Adipocyte (in vitro differentiated cells): Measurements from ENCODE around the gene THBD.

ENCODE experiments used
- DNase-seq: peaks from one replicate; pipeline ENCODE4 v3.0.0-alpha.2; 2015; ENCODE audit warnings: low read depth
- H3K27me3 ChIP-seq: replicated peaks from 2 replicates; pipeline ENCODE4 v1.7.0; 2013; ENCODE audit warnings: mild to moderate bottlenecking, low read length, moderate library complexity; ENCODE audit not compliant: control insufficient read depth, insufficient read depth
- H3K36me3 ChIP-seq: 2 replicates; pipeline ENCODE4 v1.7.0; 2013; ENCODE audit warnings: low read length, mild to moderate bottlenecking, moderate library complexity; ENCODE audit not compliant: control insufficient read depth, insufficient read depth, severe bottlenecking
- H3K4me1 ChIP-seq: 2 replicates; pipeline ENCODE4 v1.7.0; 2013; ENCODE audit warnings: mild to moderate bottlenecking, low read length, moderate library complexity; ENCODE audit not compliant: control insufficient read depth, insufficient read depth
- H3K4me3 ChIP-seq: 2 replicates; pipeline ENCODE4 v1.7.0; 2013; ENCODE audit warnings: mild to moderate bottlenecking, low read length, moderate library complexity
- H3K9ac ChIP-seq: 2 replicates; pipeline ENCODE4 v1.7.0; 2013; ENCODE audit warnings: mild to moderate bottlenecking, low read length, moderate library complexity
- H3K9me3 ChIP-seq: 2 replicates; pipeline ENCODE4 v1.7.0; 2013; ENCODE audit warnings: mild to moderate bottlenecking, low read length, moderate library complexity; ENCODE audit not compliant: control insufficient read depth

THBD gene

GRCh38 chr20:23043376-23043775, 6.1 kb downstream of the THBD start:
- Histone ChIP-seq H3K4me3 (no peak overlapping the region), H3K4me1 (peaks cover 34% of the 10 kb centered on the region), H3K9me3 (no peaks in the 10 kb centered on the region), H3K9ac (no peak overlapping the region), H3K36me3 (no peaks in the 10 kb centered on the region), H3K27me3 (peaks cover 35% of the 10 kb centered on the region)
- DNase-seq, result no peak

DNA sequence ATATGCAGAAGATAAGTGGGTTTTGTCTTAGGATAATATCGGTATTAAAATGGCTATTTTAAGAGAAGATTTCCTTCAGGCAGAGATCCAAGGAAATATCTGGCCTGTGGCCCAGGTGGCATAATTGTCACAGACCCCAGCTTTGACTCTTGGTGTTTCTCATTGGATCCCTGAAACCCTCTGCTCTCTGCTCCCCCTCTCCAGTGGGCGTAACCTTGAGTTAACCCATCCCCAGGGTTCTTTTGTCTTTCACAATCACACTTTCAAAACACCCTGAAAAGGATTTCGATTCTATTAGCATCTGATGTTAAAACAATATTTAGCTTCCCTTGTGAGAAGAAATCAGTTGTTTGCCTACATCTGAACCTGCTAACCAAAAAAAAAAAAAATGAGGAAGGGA, 7.2 kb downstream of the THBD start:
- H3K27me3 ChIP-seq, result peaks cover 47% of the 10 kb centered on the region
- peaks cover 24% of the 10 kb centered on the region for H3K4me1 ChIP-seq

GRCh38 chr20:23039885-23040508, 9.5 kb downstream of the THBD start:
- no peak for DNase-seq
- H3K4me1 ChIP-seq, result peaks cover 8% of the 10 kb centered on the region
- no peaks in the 10 kb centered on the region for H3K36me3 ChIP-seq
- H3K27me3 ChIP-seq, result peaks cover 65% of the 10 kb centered on the region
- H3K9ac ChIP-seq, result no peak overlapping the region
- H3K9me3 ChIP-seq, result peaks cover 4% of the 10 kb centered on the region
- no peak overlapping the region for H3K4me3 ChIP-seq

More for the DNA sequence above, 7.2 kb downstream of the THBD start:
- DNase-seq, result no peak
- no peak overlapping the region for H3K9ac ChIP-seq
- no peak overlapping the region for H3K4me3 ChIP-seq
- H3K36me3 ChIP-seq, result no peaks in the 10 kb centered on the region
- H3K9me3 ChIP-seq, result no peaks in the 10 kb centered on the region

DNA sequence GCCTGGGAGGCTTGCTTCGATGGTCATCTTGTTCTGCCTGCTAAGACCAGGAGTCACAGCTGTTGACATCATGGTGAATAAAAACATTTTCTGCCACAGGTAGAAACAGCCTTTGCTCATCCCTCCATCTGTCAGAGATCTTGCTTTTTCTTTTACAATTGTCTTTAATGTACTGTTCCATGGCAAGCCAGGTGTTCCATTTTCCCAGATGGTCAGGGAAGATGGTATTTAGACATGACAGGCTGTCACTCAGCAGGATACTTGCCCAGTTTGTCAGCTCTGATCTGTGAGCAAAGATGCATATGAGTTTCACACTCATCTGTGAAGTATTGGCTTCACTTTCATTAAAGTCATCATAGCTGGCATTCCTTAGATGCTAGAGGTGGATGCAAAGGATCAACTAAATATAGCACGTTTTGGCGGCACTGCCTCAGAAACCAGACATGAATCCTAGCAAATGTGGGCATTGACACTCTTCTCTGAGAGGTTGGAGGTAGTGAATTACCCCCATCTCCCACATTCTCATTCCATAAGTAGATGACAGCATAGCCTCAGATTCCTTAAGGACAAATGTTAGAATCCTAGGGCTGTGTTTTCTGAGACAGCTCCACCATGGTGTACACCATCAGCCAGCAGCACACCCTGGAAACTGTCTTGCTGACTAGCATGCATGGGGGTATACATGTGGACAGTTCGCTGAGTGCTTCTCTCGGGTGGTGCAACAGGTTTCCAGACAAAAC, 10.2 kb downstream of the THBD start:
- Histone ChIP-seq H3K27me3 (peaks cover 71% of the 10 kb centered on the region), H3K4me3 (no peak overlapping the region), H3K9ac (no peak overlapping the region), H3K4me1 (peaks cover 8% of the 10 kb centered on the region), H3K9me3 (peaks cover 4% of the 10 kb centered on the region), H3K36me3 (no peaks in the 10 kb centered on the region)
- DNase-seq, result no peak

DNA sequence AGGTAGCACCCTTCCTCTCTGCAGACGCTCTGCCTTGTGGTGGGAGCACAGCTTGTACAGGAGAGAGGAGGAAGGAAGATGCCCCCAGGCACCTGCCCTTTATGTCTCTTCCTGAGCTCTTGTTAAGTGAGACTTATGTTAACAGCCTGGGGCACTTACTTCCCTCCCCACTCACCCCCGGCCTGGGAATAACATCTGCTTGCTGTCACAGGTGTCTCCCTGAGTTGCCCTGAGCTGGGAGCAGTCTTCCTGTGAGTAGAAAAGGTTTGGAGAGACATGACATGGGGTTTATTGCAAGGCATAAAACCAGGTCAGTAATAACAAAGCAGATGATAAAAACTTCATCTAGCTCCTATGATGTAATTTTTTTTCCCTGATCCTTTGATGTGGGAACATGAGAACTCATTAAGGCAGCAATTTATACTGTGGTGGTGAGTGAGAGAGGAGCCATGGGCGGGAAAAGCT, 12.4 kb downstream of the THBD start:
- peaks cover 78% of the 10 kb centered on the region for H3K27me3 ChIP-seq
- peaks cover 4% of the 10 kb centered on the region for H3K9me3 ChIP-seq
- no peaks in the 10 kb centered on the region for H3K36me3 ChIP-seq
- H3K4me3 ChIP-seq, result no peak overlapping the region
- H3K4me1 ChIP-seq, result peaks cover 3% of the 10 kb centered on the region
- DNase-seq, result no peak
- H3K9ac ChIP-seq, result no peak overlapping the region

DNA sequence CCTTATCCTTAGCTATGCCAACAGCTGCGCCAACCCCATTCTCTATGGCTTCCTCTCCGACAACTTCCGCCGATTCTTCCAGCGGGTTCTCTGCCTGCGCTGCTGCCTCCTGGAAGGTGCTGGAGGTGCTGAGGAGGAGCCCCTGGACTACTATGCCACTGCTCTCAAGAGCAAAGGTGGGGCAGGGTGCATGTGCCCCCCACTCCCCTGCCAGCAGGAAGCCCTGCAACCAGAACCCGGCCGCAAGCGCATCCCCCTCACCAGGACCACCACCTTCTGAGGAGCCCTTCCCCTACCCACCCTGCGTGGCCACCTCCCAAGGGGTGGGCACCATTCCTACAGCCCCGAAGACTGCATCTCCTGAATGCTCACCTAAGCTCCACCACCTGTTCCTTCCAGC, 13.1 kb downstream of the THBD start:
- Histone ChIP-seq H3K9me3 (peaks cover 4% of the 10 kb centered on the region), H3K27me3 (peaks cover 76% of the 10 kb centered on the region), H3K4me3 (no peak overlapping the region), H3K9ac (no peak overlapping the region), H3K4me1 (no peaks in the 10 kb centered on the region), H3K36me3 (no peaks in the 10 kb centered on the region)
- DNase-seq, result no peak

GRCh38 chr20:23035731-23036130, 13.7 kb downstream of the THBD start:
- peaks cover 4% of the 10 kb centered on the region for H3K9me3 ChIP-seq
- no peak for DNase-seq
- H3K4me1 ChIP-seq, result no peaks in the 10 kb centered on the region
- no peaks in the 10 kb centered on the region for H3K36me3 ChIP-seq
- H3K4me3 ChIP-seq, result no peak overlapping the region
- no peak overlapping the region for H3K9ac ChIP-seq
- H3K27me3 ChIP-seq, result peaks cover 72% of the 10 kb centered on the region

- H3K27me3 ChIP-seq, result peaks cover 70% of the 10 kb centered on the region
- DNase-seq, result no peak
Observed at GRCh38 chr20:23034721-23035671, 14.5 kb downstream of the THBD start, which contains the start of gene SSTR4. TSS of gene SSTR4 (plus strand) at chr20:23035312. CDS start at chr20:23035484, 172 bp downstream.

GRCh38 chr20:23033918-23034317, 15.6 kb downstream of the THBD start:
- no peak overlapping the region for H3K9ac ChIP-seq
- no peak overlapping the region for H3K4me3 ChIP-seq
- no peaks in the 10 kb centered on the region for H3K36me3 ChIP-seq
- no peak for DNase-seq
- H3K9me3 ChIP-seq, result peaks cover 4% of the 10 kb centered on the region
- peaks cover under 1% of the 10 kb centered on the region for H3K4me1 ChIP-seq
- peaks cover 65% of the 10 kb centered on the region for H3K27me3 ChIP-seq

More at GRCh38 chr20:23034721-23035671, 14.5 kb downstream of the THBD start, which contains the start of gene SSTR4:
- Histone ChIP-seq H3K4me1 (no peaks in the 10 kb centered on the region), H3K36me3 (no peaks in the 10 kb centered on the region), H3K4me3 (no peak within 1 kb of the TSS), H3K9me3 (peaks cover 4% of the 10 kb centered on the region), H3K9ac (no peak within 1 kb of the TSS)

- H3K9ac ChIP-seq, result no peak overlapping the region
- no peak for DNase-seq
- no peaks in the 10 kb centered on the region for H3K36me3 ChIP-seq
- H3K4me3 ChIP-seq, result no peak overlapping the region
- peaks cover 53% of the 10 kb centered on the region for H3K27me3 ChIP-seq
- H3K4me1 ChIP-seq, result peaks cover 11% of the 10 kb centered on the region
- H3K9me3 ChIP-seq, result peaks cover 4% of the 10 kb centered on the region
Observed at GRCh38 chr20:23032750-23033078, 16.8 kb downstream of the THBD start.
